ENCODE results near the gene SPTBN1.

The SPTBN1 gene

GRCh38 chr2:54595999-54596902, 140.1 kb downstream of the SPTBN1 start:
- DNase-seq = no peak

GRCh38 chr2:54597153-54597848, 141.2 kb downstream of the SPTBN1 start:
- peak; percentile 56 to 81 for DNase-seq

- DNase-seq = no peak
Measured at GRCh38 chr2:54598347-54599325, 142.5 kb downstream of the SPTBN1 start.

GRCh38 chr2:54599326-54599710, 143.2 kb downstream of the SPTBN1 start:
- DNase-seq = no peak

- DNase-seq = no peak
Measured at GRCh38 chr2:54599914-54600313, 143.8 kb downstream of the SPTBN1 start.

- DNase-seq = no peak
Measured at GRCh38 chr2:54601339-54601738, 145.2 kb downstream of the SPTBN1 start.

- DNase-seq = no peak
Measured at GRCh38 chr2:54602736-54603322, 146.7 kb downstream of the SPTBN1 start.

- DNase-seq = no peak
Measured at GRCh38 chr2:54603357-54603756, 147.2 kb downstream of the SPTBN1 start.

- no peak for DNase-seq
Measured at GRCh38 chr2:54603796-54604195, 147.7 kb downstream of the SPTBN1 start.

- no peak for DNase-seq
Measured at GRCh38 chr2:54604871-54605270, 148.7 kb downstream of the SPTBN1 start.

GRCh38 chr2:54605836-54606235, 149.7 kb downstream of the SPTBN1 start:
- DNase-seq = no peak

GRCh38 chr2:54606393-54606958, 150.3 kb downstream of the SPTBN1 start:
- no peak for DNase-seq

GRCh38 chr2:54608224-54608623, 152.1 kb downstream of the SPTBN1 start:
- no peak for DNase-seq

- DNase-seq = no peak
Measured at GRCh38 chr2:54609241-54609640, 153.1 kb downstream of the SPTBN1 start.

GRCh38 chr2:54609647-54610046, 153.5 kb downstream of the SPTBN1 start:
- DNase-seq = no peak

- DNase-seq = no peak
Measured at GRCh38 chr2:54610700-54611099, 154.6 kb downstream of the SPTBN1 start.

- DNase-seq = no peak
Measured at GRCh38 chr2:54611830-54612545, 155.9 kb downstream of the SPTBN1 start.

GRCh38 chr2:54613386-54613785, 157.3 kb downstream of the SPTBN1 start:
- no peak for DNase-seq

GRCh38 chr2:54613794-54614257, 157.7 kb downstream of the SPTBN1 start:
- DNase-seq = no peak

- no peak for DNase-seq
Measured at GRCh38 chr2:54614819-54615218, 158.7 kb downstream of the SPTBN1 start.

GRCh38 chr2:54615832-54616534, 159.9 kb downstream of the SPTBN1 start:
- no peak for DNase-seq
